A673 (cell line): ENCODE results near the gene FBXL17.

Experiments used
- EZH2 ChIP-seq: fragments of 200-600 bp; sonication (generic); IDR thresholded peaks from 2 replicates; pipeline ENCODE4 v1.6.1; 2017; ENCODE audit warnings: borderline replicate concordance, low read depth, mild to moderate bottlenecking, mixed read lengths, antibody characterized with exemption, low read length; ENCODE audit not compliant: poor library complexity, severe bottlenecking
- TF ChIP-seq, protein P1 (sequence below): fragments of 300-800, 200-600 bp; sonication (generic); conservative IDR thresholded peaks from 2 replicates; pipeline ENCODE4 v1.5.1; 2017; ENCODE audit warnings: low read depth, mild to moderate bottlenecking, antibody characterized with exemption, low read length, moderate library complexity, mixed read lengths

DNA sequence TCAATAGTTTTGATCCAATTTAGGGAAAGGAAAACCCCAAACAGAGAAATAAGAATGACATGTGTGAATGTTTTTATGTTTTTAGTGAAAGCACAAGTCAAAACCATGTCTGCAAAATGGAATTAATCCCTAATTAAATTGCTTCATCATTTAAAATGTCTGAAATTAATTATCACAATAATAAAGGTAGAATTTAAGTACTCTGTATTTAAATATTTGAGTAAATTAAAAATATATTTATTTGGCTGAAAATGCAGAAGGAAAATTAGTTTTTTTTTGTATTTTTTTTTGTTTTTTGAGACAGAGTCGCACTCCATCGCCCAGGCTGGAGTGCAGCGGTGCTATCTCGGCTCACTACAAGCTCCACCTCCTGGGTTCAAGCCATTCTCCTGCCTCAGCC is 380.7 kb downstream of the FBXL17 start:
- TF ChIP-seq, protein P1, sequence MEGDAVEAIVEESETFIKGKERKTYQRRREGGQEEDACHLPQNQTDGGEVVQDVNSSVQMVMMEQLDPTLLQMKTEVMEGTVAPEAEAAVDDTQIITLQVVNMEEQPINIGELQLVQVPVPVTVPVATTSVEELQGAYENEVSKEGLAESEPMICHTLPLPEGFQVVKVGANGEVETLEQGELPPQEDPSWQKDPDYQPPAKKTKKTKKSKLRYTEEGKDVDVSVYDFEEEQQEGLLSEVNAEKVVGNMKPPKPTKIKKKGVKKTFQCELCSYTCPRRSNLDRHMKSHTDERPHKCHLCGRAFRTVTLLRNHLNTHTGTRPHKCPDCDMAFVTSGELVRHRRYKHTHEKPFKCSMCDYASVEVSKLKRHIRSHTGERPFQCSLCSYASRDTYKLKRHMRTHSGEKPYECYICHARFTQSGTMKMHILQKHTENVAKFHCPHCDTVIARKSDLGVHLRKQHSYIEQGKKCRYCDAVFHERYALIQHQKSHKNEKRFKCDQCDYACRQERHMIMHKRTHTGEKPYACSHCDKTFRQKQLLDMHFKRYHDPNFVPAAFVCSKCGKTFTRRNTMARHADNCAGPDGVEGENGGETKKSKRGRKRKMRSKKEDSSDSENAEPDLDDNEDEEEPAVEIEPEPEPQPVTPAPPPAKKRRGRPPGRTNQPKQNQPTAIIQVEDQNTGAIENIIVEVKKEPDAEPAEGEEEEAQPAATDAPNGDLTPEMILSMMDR, result no peak
- TF ChIP-seq EZH2, result no peak
